Liver (tissue), 3 donors: ENCODE data around the gene DCAF4.

Experiments used
- CTCF ChIP-seq: fragments of 150-350 bp; IDR thresholded peaks from 2 replicates; pipeline ENCODE4 v1.5.1; 2017; ENCODE audit warnings: improper control_type of control experiment, low read depth, low read length; ENCODE audit not compliant: missing input control
- SP1 ChIP-seq: IDR thresholded peaks from 2 replicates; pipeline ENCODE4 v1.6.1; 2018; ENCODE audit warnings: antibody characterized with exemption, mild to moderate bottlenecking
- TAF1 ChIP-seq: conservative IDR thresholded peaks from 2 replicates; pipeline ENCODE4 v1.6.1; 2016; ENCODE audit warnings: antibody characterized with exemption, mild to moderate bottlenecking
- donor health status: healthy.
- donor health status: healthy.

DNA sequence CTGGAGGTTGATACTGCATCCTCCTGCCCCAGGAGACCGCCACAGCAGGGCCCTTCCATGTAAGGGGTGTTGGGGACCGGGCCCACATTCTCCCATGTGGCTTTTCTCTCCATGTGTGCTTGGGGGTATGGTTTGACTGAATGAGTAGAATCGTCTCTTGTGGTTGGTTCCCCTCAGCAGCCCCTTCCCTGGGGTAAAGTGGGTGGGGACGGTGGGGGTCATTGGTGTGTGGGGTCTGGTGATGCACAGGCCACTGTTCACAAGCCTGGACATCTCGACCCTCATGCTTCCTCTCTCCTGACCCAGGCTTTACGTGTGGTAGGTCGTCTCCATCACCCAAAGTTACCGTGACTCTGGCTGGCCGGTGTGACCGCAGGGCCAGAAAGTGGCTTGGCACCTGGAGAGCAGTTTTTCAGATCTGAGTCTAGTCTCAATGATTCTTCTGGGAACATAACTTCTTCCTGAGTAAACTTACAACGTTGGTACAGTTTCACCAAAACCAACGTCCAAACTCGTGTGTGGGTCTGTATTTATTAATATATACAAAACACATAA lies 17.7 kb downstream of the DCAF4 start:
- TF ChIP-seq CTCF (no peak), TAF1 (no peak), SP1 (no peak)
